IPS DF 19.7 (cell line): ENCODE measurements around the gene FOXO3.
"Not testable (repeated sequence)": the region's sequence is repeated elsewhere in the genome, so short reads cannot be mapped to it uniquely, and the experiment has no call there.

Experiments
- DNase-seq: peaks from one replicate; pipeline ENCODE4 v3.0.0-alpha.2; 2013; ENCODE audit warnings: low read depth, low spot score

Gene FOXO3

GRCh38 chr6:108555399-108556052 lies 5.2 kb upstream of the FOXO3 start:
- DNase-seq = no peak

DNA sequence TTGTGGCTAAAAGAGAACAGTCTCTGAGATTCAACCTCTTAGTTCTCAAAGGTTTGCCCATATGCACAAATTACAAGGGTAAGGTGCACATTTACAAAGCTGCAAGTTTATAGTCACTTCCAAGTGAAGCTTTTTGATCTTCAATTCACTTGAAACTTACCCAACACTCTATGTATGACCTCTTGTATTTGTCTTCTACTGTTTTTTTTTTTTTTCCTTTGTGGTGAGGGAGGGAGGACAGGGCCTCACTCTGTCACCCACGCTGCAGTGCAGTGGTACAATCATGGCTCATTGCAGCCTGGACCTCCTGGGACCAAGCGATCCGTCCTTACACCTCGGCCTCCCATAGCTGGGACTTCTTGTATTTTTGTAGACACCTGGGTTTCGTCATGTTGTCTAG lies 4.5 kb upstream of the FOXO3 start:
- no peak for DNase-seq

GRCh38 chr6:108556866-108557493 lies 3.7 kb upstream of the FOXO3 start:
- DNase-seq = no peak

GRCh38 chr6:108557494-108558371 lies 3.0 kb upstream of the FOXO3 start:
- no peak for DNase-seq

- DNase-seq = peak; percentile 85
Observed at GRCh38 chr6:108558372-108559096, 2.2 kb upstream of the FOXO3 start.

DNA sequence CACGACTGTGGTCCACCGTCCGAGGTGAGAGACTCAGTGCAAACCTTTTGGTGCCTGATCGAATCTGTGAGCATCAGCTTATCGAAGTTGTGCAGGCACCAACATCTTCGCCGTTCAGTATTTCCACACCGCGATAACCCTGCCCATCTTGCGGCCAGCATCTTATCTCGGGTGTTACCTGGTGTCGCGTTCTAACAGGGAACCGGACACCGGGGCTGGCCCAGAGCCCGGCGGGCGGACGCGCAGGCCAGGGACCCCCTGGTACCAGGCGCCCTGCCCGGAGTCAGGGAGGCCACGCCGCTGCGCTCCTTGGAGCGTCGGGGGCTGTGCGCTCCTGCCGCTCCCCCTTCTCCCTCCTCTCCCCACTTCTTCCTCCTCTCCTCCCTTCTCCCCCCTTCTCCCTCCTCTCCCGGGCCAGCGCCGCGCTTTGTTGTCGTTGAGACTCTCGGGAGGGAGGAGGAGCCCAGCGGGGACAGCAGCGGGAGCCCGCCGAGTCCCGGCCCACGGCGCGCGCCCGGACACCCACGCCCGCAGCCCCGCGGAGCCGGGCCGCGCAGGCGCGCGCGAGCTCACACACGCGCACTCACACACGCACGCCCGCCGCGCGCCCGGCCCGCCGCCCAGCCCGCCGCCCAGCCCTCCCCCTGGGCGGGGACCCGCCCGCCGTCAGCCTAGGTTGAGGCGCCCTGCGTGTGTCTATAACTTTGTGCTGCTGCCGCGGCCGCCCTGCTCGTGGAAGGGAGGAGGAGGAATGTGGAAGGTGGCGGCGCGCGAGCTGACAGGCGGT lies 1.4 kb upstream of the FOXO3 start:
- DNase-seq = no peak

DNA sequence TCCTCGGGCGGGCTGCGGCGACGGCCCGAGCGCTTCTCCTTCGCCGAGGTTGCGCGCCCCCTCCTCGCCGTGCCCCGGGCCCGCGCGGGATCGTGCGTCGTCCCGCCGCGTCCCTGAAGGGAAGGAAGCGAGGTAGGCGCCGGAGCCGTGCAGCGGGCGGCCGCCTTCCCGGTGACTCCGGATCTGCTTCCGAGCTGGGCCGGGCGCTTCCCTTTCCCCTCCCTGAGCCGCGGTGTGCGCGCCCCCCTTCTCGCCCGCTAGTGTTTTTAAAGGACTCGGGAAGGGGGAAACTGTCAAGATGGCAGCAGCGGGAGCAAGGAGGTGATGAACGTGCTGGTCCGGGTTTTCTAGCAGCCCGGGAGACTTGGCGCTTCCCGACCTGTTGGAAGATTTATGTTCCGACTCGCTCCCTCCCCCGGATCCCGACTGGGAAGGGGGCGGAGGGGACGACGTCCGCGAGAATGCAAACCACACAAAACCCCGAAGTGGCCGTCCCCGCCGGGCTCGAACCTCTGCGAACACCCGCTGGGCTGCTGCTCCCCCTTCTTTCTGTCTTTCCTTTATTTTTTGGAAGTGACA lies 744 bp upstream of the FOXO3 start:
- peak; percentile 74 for DNase-seq

DNA sequence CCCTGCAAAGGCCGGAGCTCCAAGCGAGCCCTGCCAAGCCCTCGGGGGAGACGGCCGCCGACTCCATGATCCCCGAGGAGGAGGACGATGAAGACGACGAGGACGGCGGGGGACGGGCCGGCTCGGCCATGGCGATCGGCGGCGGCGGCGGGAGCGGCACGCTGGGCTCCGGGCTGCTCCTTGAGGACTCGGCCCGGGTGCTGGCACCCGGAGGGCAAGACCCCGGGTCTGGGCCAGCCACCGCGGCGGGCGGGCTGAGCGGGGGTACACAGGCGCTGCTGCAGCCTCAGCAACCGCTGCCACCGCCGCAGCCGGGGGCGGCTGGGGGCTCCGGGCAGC lies 561 bp downstream of the FOXO3 start:
- not testable (repeated sequence) for DNase-seq

DNA sequence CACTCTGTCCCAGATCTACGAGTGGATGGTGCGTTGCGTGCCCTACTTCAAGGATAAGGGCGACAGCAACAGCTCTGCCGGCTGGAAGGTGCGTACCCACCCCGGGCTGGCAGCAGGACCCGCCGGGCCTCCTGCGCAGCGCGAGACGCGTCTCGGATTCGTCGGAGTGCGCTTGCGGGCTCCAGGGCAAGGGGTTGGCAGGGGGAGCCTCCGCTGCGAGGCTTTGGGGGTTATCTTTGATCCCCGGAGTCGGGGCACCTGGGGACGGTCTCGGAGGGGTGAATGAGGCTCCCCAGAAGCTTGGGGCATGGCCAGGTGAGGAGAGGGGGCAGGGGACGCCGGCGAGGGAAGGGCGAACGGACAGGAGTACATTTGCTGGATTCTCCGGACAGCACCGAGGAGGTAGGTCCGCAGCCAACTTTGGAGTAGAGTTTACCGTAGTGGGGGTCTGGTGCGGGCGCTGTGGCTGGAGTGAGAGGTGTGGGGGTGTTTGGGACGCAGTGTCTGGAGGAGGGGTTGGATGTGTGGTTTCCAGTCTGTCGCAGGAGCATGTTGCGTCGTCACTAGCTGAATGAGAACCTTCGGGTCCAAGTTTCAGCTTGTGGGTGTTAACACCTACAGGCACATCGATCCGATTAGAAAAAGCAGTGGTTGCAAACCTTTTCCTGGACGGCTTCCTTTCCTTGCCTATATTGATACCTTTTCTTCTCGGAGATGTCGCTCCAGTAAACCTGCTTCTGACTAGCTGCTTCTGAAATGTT lies 1.2 kb downstream of the FOXO3 start:
- no peak for DNase-seq

DNA sequence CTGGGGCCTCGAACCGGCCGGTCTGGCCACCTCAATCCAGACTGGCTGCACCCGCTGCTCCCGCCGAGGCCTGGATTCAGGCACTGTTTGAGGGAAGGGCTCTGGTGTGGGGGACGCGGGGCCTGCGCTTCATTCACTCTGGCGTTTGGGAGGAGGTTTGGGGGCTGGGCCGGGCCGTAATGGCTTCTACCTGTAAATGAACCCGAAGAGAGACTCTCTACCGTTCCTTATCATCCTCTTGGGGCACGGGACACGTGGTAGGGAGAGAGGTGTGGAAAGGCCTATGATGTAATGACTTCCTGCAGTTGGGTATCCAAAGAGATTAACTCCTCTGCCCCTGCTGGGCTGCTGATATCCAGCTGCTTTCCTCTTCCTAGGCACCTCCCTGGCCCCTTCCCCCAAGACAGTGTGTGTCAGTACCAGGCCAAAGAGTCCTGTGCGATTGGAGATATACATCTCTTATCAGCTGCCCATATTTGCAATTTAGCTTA lies 1.8 kb downstream of the FOXO3 start:
- peak; percentile 96 for DNase-seq

GRCh38 chr6:108563292-108563691 lies 2.6 kb downstream of the FOXO3 start:
- DNase-seq = no peak

GRCh38 chr6:108564178-108564577 lies 3.5 kb downstream of the FOXO3 start:
- no peak for DNase-seq

GRCh38 chr6:108565091-108565766 lies 4.5 kb downstream of the FOXO3 start:
- no peak for DNase-seq

DNA sequence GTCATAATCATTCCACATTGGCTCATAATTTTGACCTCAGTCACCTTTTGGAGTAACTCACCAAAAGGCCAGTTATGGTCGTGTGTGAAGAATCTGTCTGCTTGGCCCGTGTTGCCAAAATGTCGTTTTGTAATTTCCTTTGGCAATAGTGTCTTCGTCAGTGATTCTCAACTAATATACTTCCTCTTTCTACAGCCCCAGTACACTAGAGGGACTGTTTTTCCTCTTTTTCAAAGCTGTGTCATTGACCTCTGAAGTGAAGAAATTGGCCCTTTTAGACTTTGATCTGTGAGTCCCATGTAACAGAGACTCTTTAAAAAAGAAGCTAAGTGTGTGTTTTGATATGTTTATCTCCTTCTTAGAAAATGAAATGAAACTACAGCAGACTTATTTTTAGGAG lies 5.2 kb downstream of the FOXO3 start:
- DNase-seq = no peak

GRCh38 chr6:108566406-108566805 lies 5.7 kb downstream of the FOXO3 start:
- DNase-seq = no peak

DNA sequence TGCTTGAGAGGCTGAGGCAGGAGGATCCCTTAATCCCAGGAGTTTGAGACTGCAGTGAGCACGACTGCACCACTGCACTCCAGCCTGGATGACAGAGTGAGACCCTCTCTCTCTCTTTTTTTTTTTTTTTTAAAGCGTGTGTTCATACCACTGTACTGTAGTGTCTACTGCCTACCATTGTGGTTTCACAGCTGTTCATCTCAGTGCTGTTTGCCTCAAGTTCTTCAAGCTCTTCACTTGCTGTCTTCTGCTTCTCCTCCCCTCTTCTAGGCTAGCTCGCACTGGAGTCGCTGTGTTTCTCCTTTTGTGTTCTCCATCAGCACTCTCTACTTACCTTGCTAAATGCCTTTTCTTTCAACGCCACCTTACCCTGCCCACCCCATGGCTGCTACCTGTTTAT lies 7.4 kb downstream of the FOXO3 start:
- no peak for DNase-seq

DNA sequence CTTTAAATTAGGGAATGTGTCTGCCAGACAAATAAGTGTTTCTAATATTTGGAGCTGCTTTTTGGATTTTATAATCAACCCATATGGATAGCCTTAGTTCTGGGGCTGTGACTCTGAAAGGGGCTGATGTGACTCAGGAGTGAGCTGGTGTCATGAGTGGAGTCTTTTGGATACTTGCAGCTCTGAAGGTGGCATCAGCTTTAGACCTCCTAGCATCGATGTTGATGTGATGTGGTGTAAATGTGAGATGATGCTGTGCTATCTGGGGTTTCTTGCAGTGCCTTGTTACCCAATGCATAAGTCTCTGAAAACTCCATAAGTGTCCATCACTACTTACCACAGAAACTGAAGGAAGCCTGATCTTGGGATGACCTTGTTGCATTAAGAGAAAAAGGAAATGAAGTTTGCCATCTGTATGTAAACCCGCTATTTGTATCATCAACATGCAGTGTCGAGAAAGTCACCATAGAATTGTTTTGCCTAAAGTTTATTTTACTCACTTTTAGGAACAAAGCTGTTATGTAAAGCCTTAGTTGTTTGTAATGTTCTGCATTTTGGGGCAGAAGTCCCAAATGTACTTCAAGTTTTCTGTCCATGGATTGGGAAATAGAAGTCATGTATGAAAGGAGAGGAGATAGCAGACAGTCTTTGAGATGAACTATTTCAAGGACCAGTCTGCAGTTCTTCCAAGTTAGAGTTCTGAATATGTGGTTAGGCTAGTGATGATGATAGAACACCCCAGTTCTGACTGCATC lies 8.0 kb downstream of the FOXO3 start:
- no peak for DNase-seq

DNA sequence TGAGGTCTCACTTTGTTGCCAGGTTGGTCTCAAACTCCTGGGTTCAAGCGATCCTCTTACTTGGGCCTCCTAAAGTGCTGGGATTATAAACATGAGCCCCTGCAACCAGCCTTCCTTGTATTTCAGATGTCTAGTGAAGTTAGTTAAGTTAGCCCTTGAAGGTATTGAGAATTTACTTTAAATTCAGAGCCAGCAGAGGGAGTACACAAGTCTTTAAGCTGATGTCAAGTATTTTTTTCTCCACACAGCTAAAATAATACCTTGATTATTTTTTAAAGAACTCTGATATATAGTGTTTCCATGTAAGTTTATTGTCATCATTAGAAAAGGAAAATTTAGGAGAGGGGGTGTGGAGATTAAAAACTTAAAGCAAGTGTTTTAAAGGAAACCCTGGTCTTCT lies 9.8 kb downstream of the FOXO3 start:
- DNase-seq = no peak
